CD14-positive monocyte (primary cell): Measurements from ENCODE around the gene GRIN2A. TPM values are rescaled to one million over a fixed set of nuclear protein-coding genes. Genes with fewer than 3 reads are reported as not detected.

ENCODE experiments used
- DNase-seq, 3 donors: peaks; one replicate each; pipeline ENCODE4 v3.0.0-alpha.2; 2011 to 2022
- H2AFZ ChIP-seq: 2 replicates; pipeline ENCODE4 v1.6.0; 2012; ENCODE audit warnings: mild to moderate bottlenecking, low read depth, low read length, inconsistent platforms; ENCODE audit not compliant: insufficient read depth, poor library complexity, severe bottlenecking
- H3K27ac ChIP-seq, 2 donors: 1 replicate in 1 of 2; 2 replicates in 1 of 2; pipeline ENCODE4 v1.5.1; 2012 to 2013; ENCODE audit warnings: low read length in 2 of 2, control low read depth in 1 of 2, inconsistent platforms in 1 of 2, low read depth in 1 of 2, mild to moderate bottlenecking in 1 of 2
- H3K27me3 ChIP-seq, 2 donors: one replicate each; pipeline versions ENCODE4 v1.6.0 to v1.6.1; 2011 to 2013; ENCODE audit warnings: low read length in 2 of 2; ENCODE audit not compliant: control insufficient read depth in 2 of 2, insufficient read depth in 2 of 2
- H3K36me3 ChIP-seq, 2 donors: replicated peaks in 1 of 2; 1 replicate in 1 of 2; 2 replicates in 1 of 2; pipeline versions ENCODE4 v1.5.1 to v1.6.1; 2012 to 2013; ENCODE audit warnings: low read length in 2 of 2, control low read depth in 1 of 2, inconsistent platforms in 1 of 2, mild to moderate bottlenecking in 1 of 2; ENCODE audit not compliant: insufficient read depth in 2 of 2, control insufficient read depth in 1 of 2
- H3K4me1 ChIP-seq, 2 donors: 1 replicate in 1 of 2; 2 replicates in 1 of 2; pipeline versions ENCODE4 v1.5.1 to v1.6.1; 2012 to 2013; ENCODE audit warnings: low read length in 2 of 2, control low read depth in 1 of 2, inconsistent platforms in 1 of 2, mild to moderate bottlenecking in 1 of 2, moderate library complexity in 1 of 2; ENCODE audit not compliant: insufficient read depth in 2 of 2, control insufficient read depth in 1 of 2
- H3K4me2 ChIP-seq: replicated peaks from 2 replicates; pipeline ENCODE3; 2012; ENCODE audit warnings: low read length, moderate library complexity, mild to moderate bottlenecking; ENCODE audit not compliant: poor library complexity, severe bottlenecking; ENCODE audit errors: extremely low read depth
- H3K4me3 ChIP-seq, 3 experiments: fragments of 200-600 bp in 1 of 3; sonication (generic) in 1 of 3; replicated peaks in 1 of 3; 1 replicate in 2 of 3; 2 replicates in 1 of 3; pipeline ENCODE4 v1.5.1; 2011 to 2013; ENCODE audit warnings: low read length in 3 of 3, mild to moderate bottlenecking in 3 of 3, control low read depth in 2 of 3, low read depth in 2 of 3, inconsistent platforms in 1 of 3, moderate library complexity in 1 of 3
- H3K79me2 ChIP-seq: 2 replicates; pipeline ENCODE4 v1.6.0; 2012; ENCODE audit warnings: mild to moderate bottlenecking, control low read depth, inconsistent platforms, low read length, moderate library complexity; ENCODE audit not compliant: insufficient read depth
- H3K9ac ChIP-seq: 2 replicates; pipeline ENCODE4 v1.6.0; 2017; ENCODE audit warnings: low read length, mild to moderate bottlenecking; ENCODE audit not compliant: insufficient read depth, poor library complexity, severe bottlenecking
- H3K9me3 ChIP-seq, 2 donors: replicated peaks in 1 of 2; 1 replicate in 1 of 2; 2 replicates in 1 of 2; pipeline versions ENCODE4 v1.5.1 to v1.6.1; 2012 to 2013; ENCODE audit warnings: low read length in 2 of 2, control low read depth in 1 of 2; ENCODE audit not compliant: control insufficient read depth in 1 of 2, insufficient read depth in 1 of 2
- H4K20me1 ChIP-seq: 2 replicates; pipeline ENCODE4 v1.6.0; 2012; ENCODE audit warnings: mild to moderate bottlenecking, low read length, control low read depth, moderate library complexity; ENCODE audit not compliant: insufficient read depth
- H3K27ac Mint-ChIP-seq, 7 donors: one replicate each; pipeline ENCODE4 v1.8.0; 2020; ENCODE audit warnings: mild to moderate bottlenecking in 7 of 7, mixed read lengths in 7 of 7, moderate library complexity in 6 of 7, inconsistent platforms in 2 of 7
- H3K27me3 Mint-ChIP-seq, 3 donors: one replicate each; pipeline ENCODE4 v1.8.0; 2021 to 2022; ENCODE audit warnings: low read depth in 3 of 3, mild to moderate bottlenecking in 3 of 3, mixed read lengths in 3 of 3, moderate library complexity in 3 of 3, inconsistent platforms in 1 of 3
- H3K36me3 Mint-ChIP-seq, 2 donors: one replicate each; pipeline ENCODE4 v1.8.0; 2020; ENCODE audit warnings: mixed read lengths in 2 of 2, inconsistent platforms in 1 of 2, mild to moderate bottlenecking in 1 of 2
- H3K4me1 Mint-ChIP-seq: one replicate; pipeline ENCODE4 v1.8.0; 2020; ENCODE audit warnings: mild to moderate bottlenecking, mixed read lengths
- H3K4me3 Mint-ChIP-seq, 2 donors: one replicate each; pipeline ENCODE4 v1.8.0; 2020; ENCODE audit warnings: mild to moderate bottlenecking in 2 of 2, mixed read lengths in 2 of 2, moderate library complexity in 1 of 2
- H3K9me3 Mint-ChIP-seq, 7 donors: one replicate each; pipeline ENCODE4 v1.8.0; 2020 to 2022; ENCODE audit warnings: mixed read lengths in 7 of 7, mild to moderate bottlenecking in 6 of 7, moderate library complexity in 6 of 7, inconsistent platforms in 2 of 7
- WGBS: methylation state at CpG from one replicate; pipeline ENCODE4 v1.1.5; 2013; ENCODE audit warnings: missing lambda C conversion rate; ENCODE audit not compliant: insufficient coverage; 5-methylcytosine and 5-hydroxymethylcytosine counted together
- intact Hi-C, 2 donors: fragments of 100-400 bp; cut with micrococcal nuclease; formaldehyde crosslinking; loops; one replicate each; pipeline versions ENCODE4 v1.15.0 to v1.15.1; 2023
- polyA plus RNA-seq, 3 donors: library from polyadenylated mRNA; depleted of rRNA in 1 of 3; unstranded in 2 of 3; stranded (reverse) in 1 of 3; fragments of 300-500 nt in 2 of 3; fragments of >200 nt in 1 of 3; fragmentation: Illumina TruSeq in 2 of 3; gene quantifications; 1 replicate in 2 of 3; 2 replicates in 1 of 3; pipeline ENCODE4 v1.2.3, GENCODE V29; 2012 to 2021
- TF ChIP-seq, protein P1 (sequence below): fragments of 200-600 bp; IDR thresholded peaks from one replicate; pipeline ENCODE4 v1.8.0; 2022; ENCODE audit warnings: antibody characterized with exemption, mild to moderate bottlenecking

The GRIN2A gene
- polyA plus RNA-seq, 3 donors, result not detected

DNA sequence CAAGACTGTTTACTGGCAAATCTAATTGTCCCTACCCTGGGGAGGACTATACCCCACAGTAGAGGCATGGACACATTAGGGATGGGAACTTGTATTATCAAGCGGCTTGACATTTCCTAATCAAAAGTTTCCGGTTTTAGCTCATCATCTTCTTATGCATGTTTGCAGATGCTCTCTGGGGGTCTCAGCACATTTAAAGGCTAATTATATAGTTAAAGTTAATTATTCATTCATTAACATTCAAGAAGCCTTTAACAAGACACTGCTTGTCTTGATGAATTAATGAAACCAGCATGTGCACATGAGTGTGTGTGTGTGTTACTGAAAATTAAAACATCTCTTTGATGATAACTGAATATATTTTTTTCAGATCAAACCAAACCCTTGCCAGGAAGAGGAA, 377.1 kb downstream of the GRIN2A start:
- Mint-ChIP-seq H3K27ac (no peak overlapping the region), H3K9me3 (peaks cover 0 to 17% (median 3%) of the 10 kb centered on the region in 7 donors), H3K4me1 (no peaks in the 10 kb centered on the region), H3K36me3 (no peaks in the 10 kb centered on the region), H3K27me3 (no peaks in the 10 kb centered on the region), H3K4me3 (no peak overlapping the region)
- intact Hi-C loops, result no loop called here
- Histone ChIP-seq H4K20me1 (no peaks in the 10 kb centered on the region), H3K36me3 (no peaks in the 10 kb centered on the region), H3K27ac (no peak overlapping the region), H3K4me3 (no peak overlapping the region), H3K27me3 (no peaks in the 10 kb centered on the region), H3K79me2 (no peaks in the 10 kb centered on the region), H3K9me3 (peaks cover 0 to 8% of the 10 kb centered on the region in 2 donors), H3K9ac (no peak overlapping the region), H2AFZ (no peak overlapping the region), H3K4me1 (no peaks in the 10 kb centered on the region), H3K4me2 (no peak overlapping the region)
- WGBS, result no CpG with 5 or more reads among the region's 2 CpGs
- TF ChIP-seq, protein P1, sequence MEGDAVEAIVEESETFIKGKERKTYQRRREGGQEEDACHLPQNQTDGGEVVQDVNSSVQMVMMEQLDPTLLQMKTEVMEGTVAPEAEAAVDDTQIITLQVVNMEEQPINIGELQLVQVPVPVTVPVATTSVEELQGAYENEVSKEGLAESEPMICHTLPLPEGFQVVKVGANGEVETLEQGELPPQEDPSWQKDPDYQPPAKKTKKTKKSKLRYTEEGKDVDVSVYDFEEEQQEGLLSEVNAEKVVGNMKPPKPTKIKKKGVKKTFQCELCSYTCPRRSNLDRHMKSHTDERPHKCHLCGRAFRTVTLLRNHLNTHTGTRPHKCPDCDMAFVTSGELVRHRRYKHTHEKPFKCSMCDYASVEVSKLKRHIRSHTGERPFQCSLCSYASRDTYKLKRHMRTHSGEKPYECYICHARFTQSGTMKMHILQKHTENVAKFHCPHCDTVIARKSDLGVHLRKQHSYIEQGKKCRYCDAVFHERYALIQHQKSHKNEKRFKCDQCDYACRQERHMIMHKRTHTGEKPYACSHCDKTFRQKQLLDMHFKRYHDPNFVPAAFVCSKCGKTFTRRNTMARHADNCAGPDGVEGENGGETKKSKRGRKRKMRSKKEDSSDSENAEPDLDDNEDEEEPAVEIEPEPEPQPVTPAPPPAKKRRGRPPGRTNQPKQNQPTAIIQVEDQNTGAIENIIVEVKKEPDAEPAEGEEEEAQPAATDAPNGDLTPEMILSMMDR, result no peak
- DNase-seq, result no peak

DNA sequence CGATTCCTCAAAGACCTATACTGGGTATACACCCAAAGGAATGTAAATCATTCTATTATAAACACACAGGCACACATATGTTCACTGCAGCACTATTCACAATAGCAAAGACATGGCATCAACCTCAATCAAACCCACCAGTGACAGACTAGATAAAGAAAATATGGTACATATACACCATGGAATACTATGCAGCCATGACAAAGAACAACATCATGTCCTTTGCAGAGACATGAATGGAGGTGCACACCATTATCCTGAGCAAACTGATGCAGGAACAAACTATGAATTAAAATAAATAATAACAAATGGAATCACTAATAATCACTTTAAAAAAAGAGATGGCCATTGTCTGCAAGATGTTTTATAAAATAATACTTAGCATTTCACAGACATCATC, 380.1 kb downstream of the GRIN2A start:
- H3K27ac ChIP-seq, result no peak overlapping the region
- Mint-ChIP-seq H3K27me3 (no peaks in the 10 kb centered on the region), H3K9me3 (peaks cover 0 to 14% (median 2%) of the 10 kb centered on the region in 7 donors), H3K36me3 (no peaks in the 10 kb centered on the region), H3K27ac (no peak overlapping the region), H3K4me1 (no peaks in the 10 kb centered on the region), H3K4me3 (no peak overlapping the region)
- TF ChIP-seq, protein P1, result no peak
- no peaks in the 10 kb centered on the region for H3K4me1 ChIP-seq
- H3K9me3 ChIP-seq, result peaks cover 0 to 6% of the 10 kb centered on the region in 2 donors
- no peaks in the 10 kb centered on the region for H3K36me3 ChIP-seq
- H3K9ac ChIP-seq, result no peak overlapping the region
- H3K79me2 ChIP-seq, result no peaks in the 10 kb centered on the region
- H3K4me3 ChIP-seq, result no peak overlapping the region
- WGBS, result no CpG with 5 or more reads among the region's 1 CpG
- no peak overlapping the region for H3K4me2 ChIP-seq
- no peak overlapping the region for H2AFZ ChIP-seq
- H4K20me1 ChIP-seq, result no peaks in the 10 kb centered on the region
- intact Hi-C loops, result no loop called here
- no peaks in the 10 kb centered on the region for H3K27me3 ChIP-seq
- DNase-seq, result no peak
